ENCODE measurements around the gene POU5F2. TPM values are rescaled to one million over a fixed set of nuclear protein-coding genes. Genes with fewer than 3 reads are reported as not detected.

The POU5F2 gene
- total and polyA plus RNA-seq, 2 donors (not counting 1 experiment from before 2014, with no cell fraction given) = 0.12 to 4.6 TPM

DNA sequence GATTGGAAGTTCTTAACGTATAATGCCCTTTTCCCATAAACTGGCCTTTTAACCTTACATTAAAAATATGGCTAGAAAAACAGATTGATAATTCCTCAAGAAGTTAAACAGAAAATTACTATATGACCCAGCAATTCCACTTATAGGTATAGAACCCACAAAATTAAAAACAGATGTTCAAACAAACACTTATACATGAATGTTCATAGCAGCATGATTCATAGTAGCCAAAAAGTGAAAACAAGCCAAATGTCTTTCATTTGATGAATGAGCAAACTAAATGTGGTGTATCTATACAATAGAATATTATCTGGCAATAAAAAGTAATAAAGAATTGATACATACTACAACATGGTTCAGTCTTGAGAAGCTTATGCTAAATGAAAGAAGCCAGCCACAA lies 35.5 kb downstream of the POU5F2 start:
- Histone ChIP-seq H3K79me2 (ENCODE audit: control insufficient read depth, insufficient read depth, low read length) (no peaks in the 10 kb centered on the region), H3K9ac (ENCODE audit: low read length) (no peak overlapping the region), H3K4me3 (ENCODE audit: control extremely low read depth in 1 of 5, extremely low read depth in 1 of 5, insufficient read depth in 1 of 5, low read depth in 2 of 5, low read length in 4 of 5) (no peak overlapping the region), H3K27me3 (replicated peaks in 1 of 4; ENCODE audit: control extremely low read depth in 1 of 4, control insufficient read depth in 3 of 4, insufficient read depth in 4 of 4, low read length in 3 of 4) (no peaks in the 10 kb centered on the region), H3K4me1 (ENCODE audit: control insufficient read depth in 2 of 2, insufficient read depth in 2 of 2, low read length in 2 of 2) (no peaks in the 10 kb centered on the region), H4K20me1 (ENCODE audit: control insufficient read depth, insufficient read depth, low read length, poor library complexity, severe bottlenecking) (no peaks in the 10 kb centered on the region), H3K9me3 (ENCODE audit: control extremely low read depth in 1 of 3, control insufficient read depth in 2 of 3, insufficient read depth in 1 of 3, low read length in 2 of 3) (no peaks in the 10 kb centered on the region), H2AFZ (ENCODE audit: insufficient read depth, low read depth, low read length, poor library complexity, severe bottlenecking) (no peak overlapping the region), H3K27ac (ENCODE audit: low read length in 2 of 2) (no peak overlapping the region), H3K4me2 (replicated peaks; ENCODE audit: low read depth, low read length, poor library complexity, severe bottlenecking) (no peak overlapping the region), H3K36me3 (replicated peaks in 1 of 2; ENCODE audit: control extremely low read depth in 1 of 2, control insufficient read depth in 1 of 2, extremely low read depth in 1 of 2, insufficient read depth in 2 of 2, low read length in 1 of 2) (no peaks in the 10 kb centered on the region)
- Mint-ChIP-seq H3K9me3 (ENCODE audit: insufficient read depth) (no peaks in the 10 kb centered on the region), H3K4me1 (no peaks in the 10 kb centered on the region), H3K4me3 (no peak overlapping the region), H3K27ac (no peak overlapping the region), H3K27me3 (no peaks in the 10 kb centered on the region)
- WGBS (ENCODE audit: insufficient coverage) = no CpG with 5 or more reads among the region's 1 CpG
- ATAC-seq (ENCODE audit: low read depth) = no peak
- POLR2A ChIA-PET = no interaction called here
- DNase-seq = no peak
- intact Hi-C loops (cut with micrococcal nuclease) = no loop called here
- TF ChIP-seq CTCF (IDR thresholded peaks at IDR 0.05) = no peak
- no peak for TF ChIP-seq EZH2 (IDR thresholded peaks at IDR 0.05; ENCODE audit: borderline replicate concordance, insufficient read depth, low read depth, low read length, poor library complexity, severe bottlenecking)
- CTCF ChIA-PET = no interaction called here

DNA sequence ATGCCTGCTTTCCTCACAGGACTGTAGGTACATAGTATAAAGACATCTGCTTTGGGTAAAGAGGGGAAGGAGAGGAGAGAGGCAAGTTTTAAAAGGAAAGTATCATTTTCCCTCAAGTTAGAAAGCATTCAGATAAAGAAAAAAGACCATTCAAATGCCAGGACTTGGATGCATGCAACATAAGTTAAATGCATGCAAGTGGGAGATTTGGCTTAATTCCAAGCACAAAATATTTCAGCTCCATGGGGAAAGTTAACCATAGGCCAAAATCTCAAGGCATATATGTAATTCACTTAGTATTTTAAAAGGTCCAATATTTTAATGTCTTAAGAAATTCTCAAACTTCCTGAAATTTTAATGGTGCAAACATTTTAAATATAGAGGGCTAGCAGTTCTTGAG lies 36.4 kb downstream of the POU5F2 start:
- H3K9me3 ChIP-seq (ENCODE audit: control extremely low read depth in 1 of 3, control insufficient read depth in 2 of 3, insufficient read depth in 1 of 3, low read length in 2 of 3) = no peaks in the 10 kb centered on the region
- H2AFZ ChIP-seq (ENCODE audit: insufficient read depth, low read depth, low read length, poor library complexity, severe bottlenecking) = no peak overlapping the region
- TF ChIP-seq EZH2 (IDR thresholded peaks at IDR 0.05; ENCODE audit: borderline replicate concordance, insufficient read depth, low read depth, low read length, poor library complexity, severe bottlenecking) (no peak), CTCF (IDR thresholded peaks at IDR 0.05) (no peak)
- ChIA-PET CTCF (no interaction called here), POLR2A (no interaction called here)
- ATAC-seq (ENCODE audit: low read depth) (no peak), DNase-seq (no peak)
- H3K4me1 ChIP-seq (ENCODE audit: control insufficient read depth in 2 of 2, insufficient read depth in 2 of 2, low read length in 2 of 2) = no peaks in the 10 kb centered on the region
- no peaks in the 10 kb centered on the region for H3K36me3 ChIP-seq (replicated peaks in 1 of 2; ENCODE audit: control extremely low read depth in 1 of 2, control insufficient read depth in 1 of 2, extremely low read depth in 1 of 2, insufficient read depth in 2 of 2, low read length in 1 of 2)
- no peak overlapping the region for H3K27ac Mint-ChIP-seq
- H3K27me3 Mint-ChIP-seq = no peaks in the 10 kb centered on the region
- H4K20me1 ChIP-seq (ENCODE audit: control insufficient read depth, insufficient read depth, low read length, poor library complexity, severe bottlenecking) = no peaks in the 10 kb centered on the region
- H3K79me2 ChIP-seq (ENCODE audit: control insufficient read depth, insufficient read depth, low read length) = no peaks in the 10 kb centered on the region
- H3K4me1 Mint-ChIP-seq = no peaks in the 10 kb centered on the region
- no peak overlapping the region for H3K4me3 Mint-ChIP-seq
- no peak overlapping the region for H3K27ac ChIP-seq (ENCODE audit: low read length in 2 of 2)
- H3K9ac ChIP-seq (ENCODE audit: low read length) = no peak overlapping the region
- no peaks in the 10 kb centered on the region for H3K27me3 ChIP-seq (replicated peaks in 1 of 4; ENCODE audit: control extremely low read depth in 1 of 4, control insufficient read depth in 3 of 4, insufficient read depth in 4 of 4, low read length in 3 of 4)
- H3K4me2 ChIP-seq (replicated peaks; ENCODE audit: low read depth, low read length, poor library complexity, severe bottlenecking) = no peak overlapping the region
- intact Hi-C loops (cut with micrococcal nuclease) = no loop called here
- no peaks in the 10 kb centered on the region for H3K9me3 Mint-ChIP-seq (ENCODE audit: insufficient read depth)
- H3K4me3 ChIP-seq (ENCODE audit: control extremely low read depth in 1 of 5, extremely low read depth in 1 of 5, insufficient read depth in 1 of 5, low read depth in 2 of 5, low read length in 4 of 5) = no peak overlapping the region

All from B cell (primary cell).